GM21515 (cell line): ENCODE measurements around the gene ABHD2.

ENCODE experiments used
- ATAC-seq: cut with Tn5 transposase; IDR thresholded peaks from one replicate; pipeline ENCODE4 v1.9.1; 2021; ENCODE audit not compliant: unreplicated experiment

Gene ABHD2

GRCh38 chr15:89161666-89162065, 73.4 kb downstream of the ABHD2 start:
- no peak for ATAC-seq

DNA sequence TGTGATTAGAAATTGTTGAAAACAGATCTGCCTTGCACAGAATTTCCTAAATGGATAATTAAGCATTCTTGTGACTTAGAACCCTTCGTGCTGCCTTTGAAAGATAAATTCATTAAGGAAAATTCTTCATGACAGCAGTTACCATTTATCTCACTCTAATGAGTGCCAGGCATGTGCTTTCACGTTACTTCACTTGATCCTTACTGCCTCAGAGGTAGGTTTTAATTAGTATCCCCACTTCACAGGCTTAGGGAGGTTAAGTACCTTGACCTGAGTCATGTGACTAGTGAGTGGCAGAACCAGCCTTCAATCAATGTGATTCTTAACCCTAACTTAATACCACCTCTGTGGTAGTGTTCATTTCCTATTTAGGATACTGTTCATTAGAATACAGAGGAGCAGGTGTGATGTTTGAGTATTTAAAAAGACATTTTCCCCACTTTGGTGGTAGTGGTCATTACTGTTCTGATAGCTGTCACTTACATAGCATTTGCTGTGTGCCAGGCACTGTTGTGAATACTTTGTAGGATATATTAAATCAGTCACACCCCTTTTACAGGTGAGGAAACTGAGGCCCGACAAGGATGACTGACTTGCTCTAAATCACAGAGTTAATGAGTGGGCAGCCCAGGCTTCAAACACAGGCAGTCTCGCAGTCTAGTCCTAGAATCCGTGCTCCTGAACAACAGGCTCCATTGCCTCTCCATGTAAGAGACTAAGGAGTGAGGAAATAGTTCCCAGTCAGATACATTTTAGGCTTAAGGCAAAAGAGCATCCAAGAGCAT, 75.2 kb downstream of the ABHD2 start:
- no peak for ATAC-seq

GRCh38 chr15:89164712-89165211, 76.5 kb downstream of the ABHD2 start:
- ATAC-seq, result no peak

DNA sequence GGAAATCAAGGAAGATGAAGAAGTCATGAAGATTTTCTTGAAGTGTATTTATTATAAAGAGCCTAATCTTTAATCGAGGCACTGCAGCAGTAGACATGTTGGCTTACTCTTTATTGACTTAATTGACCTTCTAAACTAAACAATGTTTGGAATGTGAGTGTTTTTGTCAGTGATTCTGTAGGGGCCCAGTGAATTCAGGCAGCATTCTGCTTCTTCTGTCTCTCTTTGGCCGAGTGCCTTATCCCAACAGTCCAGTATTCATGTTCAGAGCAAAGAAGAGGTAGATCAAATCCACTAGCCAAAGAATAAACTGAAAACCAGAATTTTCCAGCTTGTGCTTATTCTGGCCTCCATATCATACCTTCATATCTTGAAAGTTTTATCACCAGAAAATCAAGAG, 77.4 kb downstream of the ABHD2 start:
- no peak for ATAC-seq

DNA sequence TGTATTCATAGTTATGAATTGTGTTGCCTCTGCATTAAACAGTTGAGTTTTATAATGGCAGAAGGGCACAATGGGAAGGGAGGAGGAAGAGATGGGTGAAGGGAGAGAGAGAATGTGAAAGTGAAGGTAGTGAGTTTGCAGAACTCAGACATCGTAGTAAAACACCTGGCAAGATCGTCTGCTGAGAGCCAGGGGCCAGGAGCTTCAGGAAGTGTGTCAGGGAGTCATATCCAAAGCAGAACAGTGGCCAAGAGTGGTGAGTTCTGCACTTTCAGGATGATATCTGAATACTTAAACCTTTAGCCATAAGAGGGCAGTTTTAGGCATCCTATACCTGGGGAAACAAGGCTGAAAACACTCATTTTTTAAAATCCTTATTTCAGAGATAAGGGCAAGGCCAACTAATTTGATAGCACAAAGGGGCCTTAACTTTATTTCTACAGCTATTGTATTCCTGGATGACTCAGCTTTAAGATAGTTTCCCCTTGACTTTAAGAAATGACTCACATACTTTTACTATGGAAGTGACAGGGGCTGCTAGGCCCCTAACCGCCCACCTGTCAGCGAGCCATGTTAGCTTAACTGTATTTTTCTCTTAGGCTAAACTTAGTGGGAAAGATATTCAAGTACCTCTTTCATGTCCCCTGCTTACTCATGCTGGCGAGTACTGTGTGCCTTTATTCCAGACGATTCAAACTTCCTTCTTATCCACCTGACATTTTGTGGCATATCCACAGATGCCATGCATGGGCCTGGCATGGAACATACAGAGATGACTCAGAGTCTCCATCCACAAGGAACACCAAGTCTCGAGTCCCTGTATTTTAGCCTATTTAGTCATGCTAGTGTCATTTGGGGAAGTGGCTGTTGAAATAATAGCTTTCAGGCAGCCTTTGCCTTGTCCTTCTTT, 79.3 kb downstream of the ABHD2 start:
- ATAC-seq, result peak; percentile 78

- ATAC-seq, result no peak
Observed at GRCh38 chr15:89168316-89168833, 80.1 kb downstream of the ABHD2 start.

DNA sequence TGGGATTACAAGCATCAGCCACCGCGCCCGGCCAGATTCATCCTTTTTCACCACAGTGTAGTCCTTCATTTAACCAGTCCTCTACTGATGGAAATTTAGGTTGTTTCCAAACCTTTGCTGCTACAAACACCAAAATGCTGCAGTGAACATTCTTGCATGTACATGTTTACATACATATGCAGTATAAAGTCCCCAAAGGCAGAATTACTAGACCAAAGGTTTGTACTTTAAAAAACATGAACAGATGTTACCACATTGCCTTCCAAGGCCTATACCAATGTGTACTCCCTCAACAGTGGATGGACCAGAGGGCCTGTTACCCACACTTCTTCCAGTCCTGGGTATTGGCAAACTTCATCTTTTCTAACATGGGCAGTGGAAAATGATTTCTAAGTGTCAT, 82.1 kb downstream of the ABHD2 start:
- no peak for ATAC-seq

GRCh38 chr15:89171136-89172072, 83.1 kb downstream of the ABHD2 start:
- ATAC-seq, result no peak

DNA sequence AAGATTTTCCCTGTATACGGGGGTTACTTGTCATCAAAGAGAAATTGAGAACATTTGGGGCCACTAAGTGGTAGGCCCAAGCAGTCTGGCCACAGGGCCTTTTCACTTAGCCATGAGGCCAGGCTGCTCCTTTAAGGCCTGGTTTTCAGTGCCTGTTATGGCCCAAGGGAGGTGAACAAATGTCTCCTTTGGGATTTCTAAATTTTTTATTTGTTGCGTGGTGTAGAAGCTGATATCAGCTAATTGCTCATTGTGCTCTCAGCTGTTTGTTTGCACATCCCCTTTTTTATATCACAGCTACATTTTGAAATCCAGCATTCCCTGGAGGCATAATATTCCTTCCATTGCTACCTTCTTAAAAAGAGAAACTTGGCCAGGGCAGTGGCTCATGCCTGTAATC, 84.7 kb downstream of the ABHD2 start:
- no peak for ATAC-seq

DNA sequence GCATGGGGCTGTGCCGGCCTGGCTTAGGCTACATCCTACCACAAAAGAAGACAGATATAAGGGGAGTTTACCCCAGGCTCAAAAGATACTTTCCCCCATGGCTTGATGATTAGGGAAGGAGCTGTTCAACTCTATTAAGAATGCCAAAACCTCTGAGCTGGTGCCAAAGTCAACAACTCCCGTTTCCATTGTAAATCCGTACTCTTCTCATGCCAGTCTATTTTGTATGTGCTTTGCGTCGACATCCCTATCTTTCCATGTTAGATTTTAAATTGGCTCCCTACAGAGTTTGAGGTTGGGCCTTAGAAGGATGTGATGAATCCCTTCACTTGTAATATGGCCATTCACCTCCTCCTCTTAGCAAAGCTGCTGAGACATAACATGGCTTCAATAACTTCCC, 86.2 kb downstream of the ABHD2 start:
- ATAC-seq, result no peak

- ATAC-seq, result no peak
Observed at GRCh38 chr15:89175617-89176191, 87.4 kb downstream of the ABHD2 start.

DNA sequence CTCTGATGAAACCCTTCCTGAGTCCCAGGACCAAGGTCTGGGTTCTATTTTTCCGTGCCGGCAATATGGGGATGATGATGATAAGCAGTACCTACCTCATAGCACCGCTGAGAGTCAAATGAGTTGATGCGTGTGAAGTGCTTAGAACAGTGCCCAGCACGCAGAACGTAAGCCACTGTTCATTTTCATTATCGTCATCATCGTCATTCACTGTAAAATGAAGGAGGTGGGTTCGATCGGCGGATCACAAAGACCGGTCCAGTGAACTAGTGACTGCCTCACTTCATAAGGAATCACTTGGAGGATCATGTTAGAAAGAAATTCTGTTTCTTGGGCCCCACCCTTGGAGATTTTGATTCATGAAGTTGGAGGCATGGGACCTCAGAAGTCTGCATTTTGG, 88.9 kb downstream of the ABHD2 start:
- ATAC-seq, result no peak

DNA sequence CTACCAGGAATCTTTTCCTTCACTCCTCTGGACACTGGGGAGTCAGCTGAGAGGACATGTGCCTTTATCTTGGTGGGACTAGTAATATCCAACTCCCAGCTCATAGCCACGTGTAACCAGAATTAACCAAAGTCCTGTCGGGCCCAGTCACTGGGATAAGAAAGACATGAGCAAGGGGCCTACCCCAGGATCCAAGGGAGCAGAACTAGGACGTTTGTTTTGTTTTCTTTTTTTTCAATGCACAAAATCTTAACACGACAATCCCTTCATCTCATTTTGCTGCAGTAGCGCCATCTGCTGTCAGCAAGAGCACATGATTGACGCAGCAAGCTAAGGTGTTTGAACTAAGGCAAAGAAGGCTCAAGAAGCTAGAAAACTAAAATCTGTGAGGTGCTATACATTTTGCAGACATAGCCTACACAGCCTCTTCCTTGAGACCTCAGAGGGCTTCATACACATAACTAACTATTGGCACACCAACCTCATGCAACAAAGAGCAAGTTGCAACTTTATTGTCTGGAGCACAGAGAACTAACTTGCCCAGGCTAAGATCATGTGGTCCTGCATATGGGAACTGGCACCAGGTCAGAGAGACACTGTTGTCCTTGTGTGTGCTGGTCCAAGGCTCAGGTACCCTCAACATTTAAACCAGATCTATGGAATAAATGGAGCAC, 89.5 kb downstream of the ABHD2 start:
- no peak for ATAC-seq

GRCh38 chr15:89178307-89178977, 90.2 kb downstream of the ABHD2 start:
- no peak for ATAC-seq

DNA sequence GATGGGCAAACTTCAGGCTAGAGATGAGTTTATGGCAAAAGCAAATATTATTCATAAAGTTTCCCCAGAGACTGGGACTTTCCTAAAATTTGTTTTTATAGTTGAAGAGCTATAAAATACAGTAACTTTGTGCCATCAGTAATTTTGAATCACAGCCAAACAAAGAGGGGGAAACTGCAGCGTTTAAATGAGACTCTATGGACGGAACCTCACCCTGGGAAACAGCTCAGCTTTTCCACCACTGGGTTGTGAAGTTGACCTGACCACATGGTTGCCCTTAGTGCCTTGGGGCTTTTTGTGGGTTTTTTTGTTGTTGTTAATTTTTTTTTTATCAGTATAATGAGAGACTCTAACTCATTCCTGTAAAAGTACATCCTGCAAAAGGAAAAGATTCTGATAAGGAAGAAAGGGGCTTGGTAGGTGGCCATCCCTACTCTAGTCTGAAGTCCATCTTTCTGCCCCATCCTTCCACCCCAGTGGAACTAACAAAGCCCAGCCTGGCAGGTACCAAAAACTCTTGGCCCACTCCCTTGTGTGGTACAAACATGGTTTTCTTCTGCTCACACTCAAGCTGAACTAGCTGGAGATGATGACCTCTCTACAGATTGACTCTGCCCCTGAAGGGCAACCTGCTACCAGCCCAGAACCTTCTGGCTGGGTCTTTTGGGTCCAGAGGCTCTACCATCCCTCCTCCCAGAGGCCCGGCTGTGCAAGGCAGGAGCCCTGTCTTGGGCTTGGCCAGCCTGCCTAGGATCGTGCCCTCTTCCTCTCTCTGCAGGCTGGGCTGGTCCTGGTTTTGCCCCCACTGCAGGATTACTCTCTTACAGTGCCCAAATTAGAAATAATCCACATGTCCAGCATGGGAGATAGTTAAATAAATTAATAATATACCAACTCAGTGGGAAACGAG, 92.0 kb downstream of the ABHD2 start:
- ATAC-seq, result no peak

DNA sequence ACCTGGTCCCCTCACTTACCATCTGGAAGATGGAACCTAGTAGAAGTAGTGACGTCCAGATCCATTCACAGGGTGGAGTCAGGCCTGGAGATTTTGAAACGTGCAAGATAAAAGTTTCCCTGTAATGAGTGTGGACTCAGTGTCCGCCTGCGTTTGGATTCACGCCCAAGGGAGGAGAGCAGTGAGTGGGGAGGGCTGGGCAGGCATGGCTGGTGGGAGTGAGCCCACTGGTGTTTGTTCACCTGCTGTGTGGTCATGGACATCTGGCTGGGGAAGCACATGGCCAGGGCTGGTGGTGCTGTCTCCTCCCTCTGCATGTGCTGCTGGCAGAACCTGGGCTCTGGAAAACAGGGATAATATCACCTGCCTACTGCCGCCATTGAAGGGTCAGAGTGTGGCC, 96.1 kb downstream of the ABHD2 start:
- no peak for ATAC-seq

- no peak for ATAC-seq
Observed at GRCh38 chr15:89184886-89185526, 96.8 kb downstream of the ABHD2 start.

DNA sequence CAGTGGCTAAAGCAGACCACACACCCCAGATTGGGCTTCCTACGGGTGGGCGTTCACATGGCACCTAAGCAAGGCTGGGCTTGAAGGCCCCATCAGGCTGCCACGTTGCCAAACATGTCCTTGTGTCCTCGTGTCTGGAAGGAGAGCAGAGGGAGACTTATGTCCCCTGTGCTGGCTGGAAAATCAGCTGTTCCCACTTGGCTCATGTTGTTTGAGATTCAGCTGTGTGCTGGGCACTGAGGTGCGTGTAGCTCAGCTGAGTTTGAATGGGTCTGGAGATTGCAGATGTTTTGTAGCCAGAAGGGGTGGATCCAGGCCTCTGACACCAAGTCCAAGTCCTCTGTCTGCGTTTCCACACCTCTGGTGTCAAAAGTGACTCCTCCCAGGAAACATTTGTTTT, 98.5 kb downstream of the ABHD2 start:
- ATAC-seq, result no peak
